Mesendoderm (in vitro differentiated cells): Measurements from ENCODE around the gene COQ8B.

Experiments used
- DNase-seq: peaks from one replicate; pipeline ENCODE4 v3.0.0; 2013
- H2AK5ac ChIP-seq: 2 replicates; pipeline ENCODE4 v1.6.1; 2013; ENCODE audit warnings: low read length, inconsistent platforms
- H2BK120ac ChIP-seq: 2 replicates; pipeline ENCODE4 v1.6.1; 2013; ENCODE audit warnings: low read depth, mild to moderate bottlenecking, low read length, moderate library complexity, mixed read lengths
- H2BK15ac ChIP-seq: replicated peaks from 2 replicates; pipeline ENCODE4 v1.6.1; 2013; ENCODE audit warnings: low read depth, mild to moderate bottlenecking, moderate library complexity
- H2BK5ac ChIP-seq: 2 replicates; pipeline ENCODE4 v1.6.1; 2013; ENCODE audit warnings: low read length, inconsistent platforms
- H3K18ac ChIP-seq: 2 replicates; pipeline ENCODE4 v1.6.1; 2013; ENCODE audit warnings: mild to moderate bottlenecking, low read length, mixed read lengths
- H3K23ac ChIP-seq: one replicate; pipeline ENCODE4 v1.6.1; 2013; ENCODE audit warnings: low read length
- H3K27ac ChIP-seq: 2 replicates; pipeline ENCODE4 v1.5.1; 2013; ENCODE audit warnings: low read depth, mild to moderate bottlenecking, inconsistent platforms, low read length, moderate library complexity
- H3K27me3 ChIP-seq: 2 replicates; pipeline ENCODE4 v1.6.1; 2013; ENCODE audit warnings: low read length, control low read depth, mild to moderate bottlenecking, inconsistent platforms; ENCODE audit not compliant: insufficient read depth, poor library complexity
- H3K36me3 ChIP-seq: 2 replicates; pipeline ENCODE4 v1.6.1; 2013; ENCODE audit warnings: low read length, inconsistent platforms; ENCODE audit not compliant: control insufficient read depth, insufficient read depth
- H3K4ac ChIP-seq: one replicate; pipeline ENCODE4 v1.6.1; 2013; ENCODE audit warnings: low read depth, mild to moderate bottlenecking, low read length, moderate library complexity
- H3K4me1 ChIP-seq: 2 replicates; pipeline ENCODE4 v1.6.1; 2013; ENCODE audit warnings: low read depth, low read length, inconsistent platforms; ENCODE audit not compliant: control insufficient read depth
- H3K4me2 ChIP-seq: 2 replicates; pipeline ENCODE4 v1.6.1; 2013; ENCODE audit warnings: low read length
- H3K4me3 ChIP-seq: 2 replicates; pipeline ENCODE4 v1.5.1; 2013; ENCODE audit warnings: mild to moderate bottlenecking, low read length
- H3K56ac ChIP-seq: one replicate; pipeline ENCODE4 v1.6.1; 2013; ENCODE audit warnings: low read length
- H3K79me1 ChIP-seq: 2 replicates; pipeline ENCODE4 v1.6.1; 2013; ENCODE audit warnings: low read length, inconsistent platforms
- H3K79me2 ChIP-seq: 2 replicates; pipeline ENCODE4 v1.6.1; 2013; ENCODE audit warnings: mild to moderate bottlenecking, low read length; ENCODE audit not compliant: control insufficient read depth, insufficient read depth
- H3K9ac ChIP-seq: 2 replicates; pipeline ENCODE4 v1.6.1; 2013; ENCODE audit warnings: low read length, inconsistent platforms
- H4K5ac ChIP-seq: one replicate; pipeline ENCODE4 v1.6.1; 2013; ENCODE audit warnings: low read length
- H4K8ac ChIP-seq: one replicate; pipeline ENCODE4 v1.6.1; 2013; ENCODE audit warnings: low read depth, mild to moderate bottlenecking, control low read depth, low read length, moderate library complexity
- WGBS: extraction: QIAGEN DNeasy Blood & Tissue Kit; methylation state at CpG from one replicate; pipeline ENCODE4 v1.1.7; 2013; ENCODE audit warnings: low lambda C conversion rate, missing lambda C conversion rate; ENCODE audit not compliant: insufficient coverage; ENCODE audit errors: extremely low coverage; 5-methylcytosine and 5-hydroxymethylcytosine counted together

COQ8B gene

GRCh38 chr19:40754611-40755247 is 38.0 kb upstream of the COQ8B start:
- H2AK5ac ChIP-seq = no peak overlapping the region
- peak overlapping the region; percentile 27 for H3K9ac ChIP-seq
- peak overlapping the region; percentile 58 for H3K56ac ChIP-seq
- no peak overlapping the region for H3K4ac ChIP-seq
- no peak overlapping the region for H3K27ac ChIP-seq
- peaks cover 13% of the 10 kb centered on the region for H3K36me3 ChIP-seq
- no peak overlapping the region for H3K23ac ChIP-seq
- no peak overlapping the region for H2BK5ac ChIP-seq
- no peak overlapping the region for H4K8ac ChIP-seq
- no peak overlapping the region for H2BK120ac ChIP-seq
- H3K79me1 ChIP-seq = peaks cover 15% of the 10 kb centered on the region
- DNase-seq = no peak
- no peaks in the 10 kb centered on the region for H3K27me3 ChIP-seq
- no peak overlapping the region for H3K18ac ChIP-seq
- H3K4me1 ChIP-seq = peaks cover 6% of the 10 kb centered on the region
- peak overlapping the region; percentile 43 for H3K4me2 ChIP-seq
- no CpG with 5 or more reads among the region's 9 CpGs for WGBS
- no peak overlapping the region for H2BK15ac ChIP-seq
- H3K79me2 ChIP-seq = peaks cover 63% of the 10 kb centered on the region
- H4K5ac ChIP-seq = no peak overlapping the region
- H3K4me3 ChIP-seq = no peak overlapping the region

DNA sequence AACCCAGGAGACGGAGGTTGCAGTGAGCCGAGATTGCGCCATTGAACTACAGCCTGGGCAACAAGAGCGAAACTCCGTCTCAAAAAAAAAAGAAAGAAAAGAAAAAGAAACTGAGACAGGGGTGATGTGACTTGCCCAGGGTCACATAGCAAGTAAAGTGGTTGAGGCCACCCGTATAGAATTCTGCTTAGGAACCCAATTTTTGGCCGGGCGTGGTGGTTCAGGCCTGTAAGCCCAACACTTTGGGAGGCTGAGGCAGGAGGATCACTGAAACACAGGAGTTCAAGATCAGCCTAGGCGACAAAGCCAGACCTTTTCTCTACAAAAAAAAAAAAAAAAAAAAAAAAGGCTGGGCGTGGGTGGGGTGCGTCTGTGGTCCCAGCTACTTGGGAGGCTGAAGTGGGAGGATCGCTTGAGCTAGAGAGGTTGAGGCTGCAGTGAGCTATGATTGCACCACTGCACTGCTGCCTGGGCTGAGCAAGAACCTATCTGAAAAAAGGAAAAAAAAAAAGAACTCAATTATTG is 35.6 kb upstream of the COQ8B start:
- no peaks in the 10 kb centered on the region for H3K27me3 ChIP-seq
- no peak overlapping the region for H4K5ac ChIP-seq
- H2BK5ac ChIP-seq = no peak overlapping the region
- peak overlapping the region; percentile 90 for H3K56ac ChIP-seq
- H3K79me2 ChIP-seq = peaks cover 58% of the 10 kb centered on the region
- H3K4ac ChIP-seq = no peak overlapping the region
- H3K4me3 ChIP-seq = peak overlapping the region; percentile 60
- DNase-seq = no peak
- no peak overlapping the region for H3K23ac ChIP-seq
- H3K27ac ChIP-seq = no peak overlapping the region
- peaks cover 8% of the 10 kb centered on the region for H3K4me1 ChIP-seq
- no peak overlapping the region for H3K18ac ChIP-seq
- H2BK15ac ChIP-seq = no peak overlapping the region
- no peak overlapping the region for H4K8ac ChIP-seq
- no peak overlapping the region for H2AK5ac ChIP-seq
- no peak overlapping the region for H2BK120ac ChIP-seq
- peaks cover 5% of the 10 kb centered on the region for H3K36me3 ChIP-seq
- peak overlapping the region; percentile 81 for H3K9ac ChIP-seq
- no CpG with 5 or more reads among the region's 12 CpGs for WGBS
- peak overlapping the region; percentile 67 for H3K4me2 ChIP-seq
- peaks cover 14% of the 10 kb centered on the region for H3K79me1 ChIP-seq

- Histone ChIP-seq H3K36me3 (peaks cover 2% of the 10 kb centered on the region), H3K9ac (peak within 1 kb of the TSS; percentile 97), H3K27ac (peak within 1 kb of the TSS; percentile 85), H2BK5ac (peak within 1 kb of the TSS; percentile 97), H3K18ac (peak within 1 kb of the TSS; percentile 86), H3K79me2 (peaks cover 45% of the 10 kb centered on the region), H3K4me1 (peaks cover 8% of the 10 kb centered on the region), H4K5ac (peak within 1 kb of the TSS; percentile 100), H3K56ac (peak within 1 kb of the TSS; percentile 99), H2BK15ac (no peak within 1 kb of the TSS), H3K27me3 (no peaks in the 10 kb centered on the region), H3K23ac (peak within 1 kb of the TSS; percentile 97), H2AK5ac (peak within 1 kb of the TSS; percentile 100), H3K4me3 (peak within 1 kb of the TSS; percentile 89), H3K4me2 (peak within 1 kb of the TSS; percentile 72), H4K8ac (peak within 1 kb of the TSS; percentile 97), H3K4ac (peak within 1 kb of the TSS; percentile 100), H2BK120ac (peak within 1 kb of the TSS; percentile 30), H3K79me1 (peaks cover 6% of the 10 kb centered on the region)
- no CpG with 5 or more reads among the region's 46 CpGs for WGBS
- DNase-seq = peak; percentile 100
Measured at GRCh38 chr19:40750874-40751537, 34.3 kb upstream of the COQ8B start, which contains the start of gene SNRPA. TSS of gene SNRPA (plus strand) at chr19:40751203. CDS start at chr19:40751409, 206 bp downstream.

- H3K4me1 ChIP-seq = peaks cover 8% of the 10 kb centered on the region
- H3K36me3 ChIP-seq = no peaks in the 10 kb centered on the region
- peak within 1 kb of the TSS; percentile 100 for H3K4ac ChIP-seq
- peak within 1 kb of the TSS; percentile 97 for H4K8ac ChIP-seq
- peak within 1 kb of the TSS; percentile 89 for H3K4me3 ChIP-seq
- no CpG with 5 or more reads among the region's 43 CpGs for WGBS
- peak within 1 kb of the TSS; percentile 100 for H2AK5ac ChIP-seq
- peak within 1 kb of the TSS; percentile 100 for H4K5ac ChIP-seq
- H2BK5ac ChIP-seq = peak within 1 kb of the TSS; percentile 97
- H3K9ac ChIP-seq = peak within 1 kb of the TSS; percentile 97
- H3K23ac ChIP-seq = peak within 1 kb of the TSS; percentile 97
- peak within 1 kb of the TSS; percentile 30 for H2BK120ac ChIP-seq
- peak within 1 kb of the TSS; percentile 85 for H3K27ac ChIP-seq
- H3K79me1 ChIP-seq = peaks cover 5% of the 10 kb centered on the region
- H2BK15ac ChIP-seq = no peak within 1 kb of the TSS
- DNase-seq = peak; percentile 100
- H3K27me3 ChIP-seq = no peaks in the 10 kb centered on the region
- peak within 1 kb of the TSS; percentile 86 for H3K18ac ChIP-seq
- H3K4me2 ChIP-seq = peak within 1 kb of the TSS; percentile 72
- H3K79me2 ChIP-seq = peaks cover 37% of the 10 kb centered on the region
- peak within 1 kb of the TSS; percentile 99 for H3K56ac ChIP-seq
Measured at GRCh38 chr19:40750058-40750873, 33.6 kb upstream of the COQ8B start, which contains the start of gene ACTMAP. TSS of gene ACTMAP (minus strand) at chr19:40750477. CDS start at chr19:40749803, 674 bp downstream.

DNA sequence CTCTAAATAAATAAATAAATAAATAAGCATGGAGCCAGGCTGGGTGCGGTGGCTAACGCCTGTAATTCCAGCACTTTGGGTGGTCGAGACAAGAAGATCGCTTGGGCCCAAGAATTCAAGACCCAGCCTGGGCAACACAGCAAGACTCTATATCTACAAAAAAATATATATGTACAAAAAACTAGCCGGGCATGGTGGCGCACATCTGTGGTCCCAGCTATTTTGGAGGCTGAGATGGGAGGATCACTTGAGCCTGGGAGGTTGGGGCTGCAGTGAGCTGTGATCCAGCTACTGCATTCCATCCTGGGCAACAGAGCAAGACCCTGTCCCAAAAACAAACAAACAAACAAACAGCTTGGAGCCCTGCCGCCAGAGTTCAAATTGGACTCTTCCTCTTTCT is 30.9 kb upstream of the COQ8B start:
- DNase-seq = no peak
- WGBS = no CpG with 5 or more reads among the region's 7 CpGs

More for the DNA sequence above, 30.9 kb upstream of the COQ8B start:
- Histone ChIP-seq H3K79me2 (peaks cover 15% of the 10 kb centered on the region), H4K8ac (no peak overlapping the region), H3K18ac (no peak overlapping the region), H3K4ac (no peak overlapping the region), H2BK120ac (no peak overlapping the region), H3K9ac (no peak overlapping the region), H2BK15ac (no peak overlapping the region), H3K79me1 (peaks cover 5% of the 10 kb centered on the region), H2AK5ac (no peak overlapping the region), H3K4me1 (peaks cover 9% of the 10 kb centered on the region), H3K27me3 (no peaks in the 10 kb centered on the region), H3K4me2 (no peak overlapping the region), H3K56ac (no peak overlapping the region), H3K4me3 (no peak overlapping the region), H2BK5ac (no peak overlapping the region), H3K27ac (no peak overlapping the region), H3K36me3 (no peaks in the 10 kb centered on the region), H3K23ac (no peak overlapping the region), H4K5ac (no peak overlapping the region)
